SU-DHL-6 (cell line): ENCODE results near the gene IGIP.

Experiments
- EZH2phosphoT487 ChIP-seq: fragments of 200-600 bp; sonication (generic), shearing (Covaris generic); conservative IDR thresholded peaks from 2 replicates; pipeline ENCODE4 v1.6.1; 2018; ENCODE audit warnings: mild to moderate bottlenecking, antibody characterized with exemption, low read length, moderate library complexity, mixed read lengths
- TF ChIP-seq, protein P1 (sequence below): fragments of 200-600 bp; sonication (generic); IDR thresholded peaks from one replicate; pipeline ENCODE4 v1.5.1; 2017; ENCODE audit warnings: antibody characterized with exemption, mild to moderate bottlenecking, low read length, moderate library complexity; ENCODE audit not compliant: insufficient read depth, poor library complexity, severe bottlenecking

DNA sequence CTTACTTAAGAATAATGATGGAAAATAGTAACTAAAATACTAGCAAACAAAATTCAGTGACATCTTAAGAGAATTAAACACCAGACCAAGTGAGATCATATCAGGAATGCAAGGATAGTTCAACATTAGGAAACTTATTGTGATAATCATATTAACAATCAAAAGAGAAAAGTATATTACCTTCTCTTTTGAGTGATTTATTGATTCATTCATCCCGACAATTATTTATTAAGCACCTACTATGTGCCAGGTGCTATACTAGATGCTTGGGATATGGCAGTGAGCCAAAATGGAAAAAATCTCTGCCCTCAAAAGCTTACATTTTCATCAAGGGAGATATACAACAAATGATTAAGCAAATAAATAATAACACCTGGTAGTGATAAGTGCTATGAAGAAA, 35.5 kb upstream of the IGIP start:
- TF ChIP-seq, protein P1, sequence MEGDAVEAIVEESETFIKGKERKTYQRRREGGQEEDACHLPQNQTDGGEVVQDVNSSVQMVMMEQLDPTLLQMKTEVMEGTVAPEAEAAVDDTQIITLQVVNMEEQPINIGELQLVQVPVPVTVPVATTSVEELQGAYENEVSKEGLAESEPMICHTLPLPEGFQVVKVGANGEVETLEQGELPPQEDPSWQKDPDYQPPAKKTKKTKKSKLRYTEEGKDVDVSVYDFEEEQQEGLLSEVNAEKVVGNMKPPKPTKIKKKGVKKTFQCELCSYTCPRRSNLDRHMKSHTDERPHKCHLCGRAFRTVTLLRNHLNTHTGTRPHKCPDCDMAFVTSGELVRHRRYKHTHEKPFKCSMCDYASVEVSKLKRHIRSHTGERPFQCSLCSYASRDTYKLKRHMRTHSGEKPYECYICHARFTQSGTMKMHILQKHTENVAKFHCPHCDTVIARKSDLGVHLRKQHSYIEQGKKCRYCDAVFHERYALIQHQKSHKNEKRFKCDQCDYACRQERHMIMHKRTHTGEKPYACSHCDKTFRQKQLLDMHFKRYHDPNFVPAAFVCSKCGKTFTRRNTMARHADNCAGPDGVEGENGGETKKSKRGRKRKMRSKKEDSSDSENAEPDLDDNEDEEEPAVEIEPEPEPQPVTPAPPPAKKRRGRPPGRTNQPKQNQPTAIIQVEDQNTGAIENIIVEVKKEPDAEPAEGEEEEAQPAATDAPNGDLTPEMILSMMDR = no peak
- no peak for TF ChIP-seq EZH2phosphoT487
